ENCODE results near the gene KIAA1328. TPM values are rescaled to one million over a fixed set of nuclear protein-coding genes. Genes with fewer than 3 reads are reported as not detected.

Gene KIAA1328
- polyA plus RNA-seq, 1 of the 3 experiments (the other 2 are of a cell fraction) = 2.6 TPM

- TF ChIP-seq ZBTB33 (IDR thresholded peaks at IDR 0.05; ENCODE audit: borderline replicate concordance, low read depth) (no peak), RXRA (IDR thresholded peaks at IDR 0.05; ENCODE audit: borderline replicate concordance, low read depth) (no peak), MXI1 (IDR thresholded peaks at IDR 0.05; ENCODE audit: low read depth, low read length) (no peak), TCF12 (IDR thresholded peaks at IDR 0.05) (no peak), NRF1 (IDR thresholded peaks at IDR 0.05; ENCODE audit: low read depth, low read length) (no peak), YY1 (IDR thresholded peaks at IDR 0.05; ENCODE audit: low read depth) (no peak)
Measured at GRCh38 chr18:37210781-37211180, 381.9 kb downstream of the KIAA1328 start (continued).

- no peaks in the 10 kb centered on the region for H3K36me3 ChIP-seq (replicated peaks in 1 of 2; ENCODE audit: control insufficient read depth in 1 of 2, insufficient read depth in 2 of 2, low read length in 1 of 2)
- H2AFZ ChIP-seq (ENCODE audit: low read depth) = no peak overlapping the region
- TF ChIP-seq, protein P1, sequence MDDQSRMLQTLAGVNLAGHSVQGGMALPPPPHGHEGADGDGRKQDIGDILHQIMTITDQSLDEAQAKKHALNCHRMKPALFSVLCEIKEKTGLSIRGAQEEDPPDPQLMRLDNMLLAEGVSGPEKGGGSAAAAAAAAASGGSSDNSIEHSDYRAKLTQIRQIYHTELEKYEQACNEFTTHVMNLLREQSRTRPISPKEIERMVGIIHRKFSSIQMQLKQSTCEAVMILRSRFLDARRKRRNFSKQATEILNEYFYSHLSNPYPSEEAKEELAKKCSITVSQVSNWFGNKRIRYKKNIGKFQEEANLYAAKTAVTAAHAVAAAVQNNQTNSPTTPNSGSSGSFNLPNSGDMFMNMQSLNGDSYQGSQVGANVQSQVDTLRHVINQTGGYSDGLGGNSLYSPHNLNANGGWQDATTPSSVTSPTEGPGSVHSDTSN (IDR thresholded peaks at IDR 0.05) = no peak
- no peak for TF ChIP-seq FOXM1 (IDR thresholded peaks at IDR 0.05; ENCODE audit: low read depth)
- no peak for TF ChIP-seq YY1 (IDR thresholded peaks at IDR 0.05; ENCODE audit: low read depth)
- TF ChIP-seq GABPA (IDR thresholded peaks at IDR 0.05; ENCODE audit: low read depth) = no peak
- no peak for TF ChIP-seq SIN3A (IDR thresholded peaks at IDR 0.05; ENCODE audit: borderline replicate concordance, low read depth, low read length)
- no peak for TF ChIP-seq SMC3 (IDR thresholded peaks at IDR 0.05; ENCODE audit: low read depth, low read length)
- TF ChIP-seq NRF1 (IDR thresholded peaks at IDR 0.05; ENCODE audit: low read depth, low read length) = no peak
- TF ChIP-seq USF1 (IDR thresholded peaks at IDR 0.05; ENCODE audit: borderline replicate concordance, low read depth) = no peak
- TF ChIP-seq, protein P2, sequence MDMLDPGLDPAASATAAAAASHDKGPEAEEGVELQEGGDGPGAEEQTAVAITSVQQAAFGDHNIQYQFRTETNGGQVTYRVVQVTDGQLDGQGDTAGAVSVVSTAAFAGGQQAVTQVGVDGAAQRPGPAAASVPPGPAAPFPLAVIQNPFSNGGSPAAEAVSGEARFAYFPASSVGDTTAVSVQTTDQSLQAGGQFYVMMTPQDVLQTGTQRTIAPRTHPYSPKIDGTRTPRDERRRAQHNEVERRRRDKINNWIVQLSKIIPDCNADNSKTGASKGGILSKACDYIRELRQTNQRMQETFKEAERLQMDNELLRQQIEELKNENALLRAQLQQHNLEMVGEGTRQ (IDR thresholded peaks at IDR 0.05; ENCODE audit: borderline replicate concordance, low read depth, low read length) = no peak
- TF ChIP-seq, protein P3, sequence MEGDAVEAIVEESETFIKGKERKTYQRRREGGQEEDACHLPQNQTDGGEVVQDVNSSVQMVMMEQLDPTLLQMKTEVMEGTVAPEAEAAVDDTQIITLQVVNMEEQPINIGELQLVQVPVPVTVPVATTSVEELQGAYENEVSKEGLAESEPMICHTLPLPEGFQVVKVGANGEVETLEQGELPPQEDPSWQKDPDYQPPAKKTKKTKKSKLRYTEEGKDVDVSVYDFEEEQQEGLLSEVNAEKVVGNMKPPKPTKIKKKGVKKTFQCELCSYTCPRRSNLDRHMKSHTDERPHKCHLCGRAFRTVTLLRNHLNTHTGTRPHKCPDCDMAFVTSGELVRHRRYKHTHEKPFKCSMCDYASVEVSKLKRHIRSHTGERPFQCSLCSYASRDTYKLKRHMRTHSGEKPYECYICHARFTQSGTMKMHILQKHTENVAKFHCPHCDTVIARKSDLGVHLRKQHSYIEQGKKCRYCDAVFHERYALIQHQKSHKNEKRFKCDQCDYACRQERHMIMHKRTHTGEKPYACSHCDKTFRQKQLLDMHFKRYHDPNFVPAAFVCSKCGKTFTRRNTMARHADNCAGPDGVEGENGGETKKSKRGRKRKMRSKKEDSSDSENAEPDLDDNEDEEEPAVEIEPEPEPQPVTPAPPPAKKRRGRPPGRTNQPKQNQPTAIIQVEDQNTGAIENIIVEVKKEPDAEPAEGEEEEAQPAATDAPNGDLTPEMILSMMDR (IDR thresholded peaks at IDR 0.05) = no peak
- no peak for TF ChIP-seq MXI1 (IDR thresholded peaks at IDR 0.05; ENCODE audit: low read depth, low read length)
- no peak for TF ChIP-seq FOXJ3 (CRISPR knock-in tag; IDR thresholded peaks at IDR 0.05)
- no peak for TF ChIP-seq ELF1 (IDR thresholded peaks at IDR 0.05)
- TF ChIP-seq POLR2AphosphoS5 (IDR thresholded peaks at IDR 0.05; ENCODE audit: low read depth, low read length) = no peak
- TF ChIP-seq CHD2 (IDR thresholded peaks at IDR 0.05; ENCODE audit: low read length, partially characterized antibody) = no peak
- no peak for TF ChIP-seq TAF1 (IDR thresholded peaks at IDR 0.05; ENCODE audit: borderline replicate concordance, low read depth, low read length)
- no peak for TF ChIP-seq RCOR1 (IDR thresholded peaks at IDR 0.05; ENCODE audit: low read length)
- TF ChIP-seq TCF12 (IDR thresholded peaks at IDR 0.05) = no peak
- no peak for TF ChIP-seq EP300 (IDR thresholded peaks at IDR 0.05; ENCODE audit: borderline replicate concordance in 1 of 2, low read depth in 1 of 2, low read length in 1 of 2)
- TF ChIP-seq MEF2A (IDR thresholded peaks at IDR 0.05; ENCODE audit: borderline replicate concordance, low read depth) = no peak
- H3K4me2 ChIP-seq = no peak overlapping the region
- H4K20me1 ChIP-seq (ENCODE audit: insufficient read depth) = no peaks in the 10 kb centered on the region
- no peaks in the 10 kb centered on the region for H3F3A ChIP-seq (replicated peaks; ENCODE audit: insufficient read depth)
- H3K27ac ChIP-seq (ENCODE audit: low read depth in 2 of 2, low read length in 1 of 2) = no peak overlapping the region
- no peak overlapping the region for H3K9ac ChIP-seq
- no peaks in the 10 kb centered on the region for H3K27me3 ChIP-seq (ENCODE audit: insufficient read depth)
- no peak for DNase-seq
- WGBS (ENCODE audit: low lambda C conversion rate) = 74% methylated on average over 2 of the region's 2 CpGs
- no peaks in the 10 kb centered on the region for H3K79me2 ChIP-seq (ENCODE audit: insufficient read depth)
- no peaks in the 10 kb centered on the region for H3K4me1 ChIP-seq (ENCODE audit: control insufficient read depth in 1 of 2, insufficient read depth in 2 of 2, low read depth in 1 of 2, low read length in 1 of 2)
- no peak overlapping the region for H3K4me3 ChIP-seq (ENCODE audit: low read depth in 2 of 2, low read length in 1 of 2)
- ChIA-PET CTCF (no interaction called here), POLR2A (no interaction called here)
- H3K9me3 ChIP-seq = no peaks in the 10 kb centered on the region
- H3K9me2 ChIP-seq = no peaks in the 10 kb centered on the region
Measured at GRCh38 chr18:37218022-37218590, 389.2 kb downstream of the KIAA1328 start.

All from SK-N-SH (cell line).